Osteoblast (primary cell): ENCODE data around the gene TMEM258. TPM values are rescaled to one million over a fixed set of nuclear protein-coding genes. Genes with fewer than 3 reads are reported as not detected.

Experiments used
- DNase-seq: peaks from one replicate; pipeline ENCODE4 v3.0.0; 2011; ENCODE audit warnings: low spot score, mixed read lengths; ENCODE audit not compliant: insufficient read length; ENCODE audit errors: missing footprints
- H2AFZ ChIP-seq: 2 replicates; pipeline ENCODE4 v1.6.0; 2011; ENCODE audit warnings: mild to moderate bottlenecking, low read length
- H3K27ac ChIP-seq: 2 replicates; pipeline ENCODE4 v1.5.1; 2011; ENCODE audit warnings: mild to moderate bottlenecking, low read depth, low read length, moderate library complexity
- H3K27me3 ChIP-seq: 2 replicates; pipeline ENCODE4 v1.6.0; 2012; ENCODE audit warnings: mild to moderate bottlenecking, control low read depth, inconsistent platforms, low read length, moderate library complexity; ENCODE audit not compliant: insufficient read depth
- H3K36me3 ChIP-seq: 2 replicates; pipeline ENCODE4 v1.5.1; 2011; ENCODE audit warnings: mild to moderate bottlenecking, low read length, control low read depth, moderate library complexity; ENCODE audit not compliant: insufficient read depth
- H3K4me1 ChIP-seq: 2 replicates; pipeline ENCODE4 v1.5.1; 2011; ENCODE audit warnings: mild to moderate bottlenecking, low read length, control low read depth, moderate library complexity; ENCODE audit not compliant: insufficient read depth
- H3K4me2 ChIP-seq: 2 replicates; pipeline ENCODE4 v1.6.0; 2011; ENCODE audit warnings: mild to moderate bottlenecking, low read length; ENCODE audit not compliant: insufficient read depth
- H3K4me3 ChIP-seq: fragments of 200-600 bp; sonication (generic); 3 replicates; pipeline ENCODE4 v1.5.1; 2012; ENCODE audit warnings: mild to moderate bottlenecking, low read length, inconsistent platforms; ENCODE audit not compliant: insufficient read depth
- H3K79me2 ChIP-seq: 2 replicates; pipeline ENCODE4 v1.6.0; 2012; ENCODE audit warnings: mild to moderate bottlenecking, low read length, control low read depth, inconsistent platforms; ENCODE audit not compliant: insufficient read depth
- H3K9me3 ChIP-seq: 2 replicates; pipeline ENCODE4 v1.5.1; 2011; ENCODE audit warnings: low read depth, low read length, control low read depth
- H4K20me1 ChIP-seq: 2 replicates; pipeline ENCODE4 v1.6.0; 2012; ENCODE audit warnings: mild to moderate bottlenecking, low read length, control low read depth; ENCODE audit not compliant: insufficient read depth
- CTCF ChIP-seq: IDR thresholded peaks from 2 replicates; pipeline ENCODE4 v1.5.1; 2011; ENCODE audit warnings: mild to moderate bottlenecking, low read depth, low read length, moderate library complexity; ENCODE audit errors: extremely low read depth
- total RNA-seq: library from RNA; depleted of rRNA; stranded (reverse); fragments of >200 nt; gene quantifications from 2 replicates; pipeline ENCODE4 v1.2.3, GENCODE V29; 2012

Gene TMEM258
- total RNA-seq, 1 donor, result 63.3 TPM

- H3K4me1 ChIP-seq, result peaks cover 10% of the 10 kb centered on the region
- TF ChIP-seq CTCF, result no peak
Observed at GRCh38 chr11:61757213-61757862, 35.1 kb downstream of the TMEM258 start.

GRCh38 chr11:61756452-61757212 lies 35.8 kb downstream of the TMEM258 start:
- H3K79me2 ChIP-seq, result no peaks in the 10 kb centered on the region
- TF ChIP-seq CTCF, result no peak
- DNase-seq, result no peak
- no peaks in the 10 kb centered on the region for H3K36me3 ChIP-seq
- peaks cover 10% of the 10 kb centered on the region for H3K27me3 ChIP-seq
- no peak overlapping the region for H3K4me3 ChIP-seq
- no peaks in the 10 kb centered on the region for H3K9me3 ChIP-seq
- H4K20me1 ChIP-seq, result no peaks in the 10 kb centered on the region
- no peak overlapping the region for H2AFZ ChIP-seq
- no peak overlapping the region for H3K27ac ChIP-seq
- H3K4me2 ChIP-seq, result no peak overlapping the region
- peaks cover 14% of the 10 kb centered on the region for H3K4me1 ChIP-seq

More at GRCh38 chr11:61757213-61757862, 35.1 kb downstream of the TMEM258 start:
- Histone ChIP-seq H3K4me3 (no peak overlapping the region), H3K27ac (no peak overlapping the region), H4K20me1 (no peaks in the 10 kb centered on the region), H3K36me3 (no peaks in the 10 kb centered on the region), H3K27me3 (peaks cover 6% of the 10 kb centered on the region), H3K9me3 (no peaks in the 10 kb centered on the region), H3K79me2 (no peaks in the 10 kb centered on the region), H2AFZ (no peak overlapping the region), H3K4me2 (no peak overlapping the region)
- DNase-seq, result no peak

- H3K4me3 ChIP-seq, result no peak overlapping the region
- TF ChIP-seq CTCF, result no peak
- no peaks in the 10 kb centered on the region for H4K20me1 ChIP-seq
- H3K4me2 ChIP-seq, result no peak overlapping the region
- no peak for DNase-seq
- H3K4me1 ChIP-seq, result peaks cover 14% of the 10 kb centered on the region
- peaks cover 10% of the 10 kb centered on the region for H3K27me3 ChIP-seq
- no peak overlapping the region for H3K27ac ChIP-seq
- H3K36me3 ChIP-seq, result no peaks in the 10 kb centered on the region
- H2AFZ ChIP-seq, result no peak overlapping the region
- no peaks in the 10 kb centered on the region for H3K9me3 ChIP-seq
- no peaks in the 10 kb centered on the region for H3K79me2 ChIP-seq
Observed at GRCh38 chr11:61756147-61756451, 36.3 kb downstream of the TMEM258 start.
